HepG2 (cell line): ENCODE results near the gene CLDND2. TPM values are rescaled to one million over a fixed set of nuclear protein-coding genes. Genes with fewer than 3 reads are reported as not detected.

Experiments
- BORCS8-MEF2B ChIP-seq: sonication (generic); formaldehyde crosslinking; IDR thresholded peaks from 2 replicates; pipeline ENCODE4 v1.8.0; 2022; ENCODE audit warnings: mild to moderate bottlenecking, missing genetic modification reagents
- CREM ChIP-seq, 2 experiments: sonication (generic) in 1 of 2; formaldehyde crosslinking in 1 of 2; IDR thresholded peaks; 2 replicates each; pipeline versions ENCODE4 v1.4.0 to v1.6.1; 2016 to 2020; ENCODE audit warnings: antibody characterized with exemption in 1 of 2, mild to moderate bottlenecking in 1 of 2, missing genetic modification reagents in 1 of 2
- ETV5 ChIP-seq: IDR thresholded peaks from 2 replicates; pipeline ENCODE4 v1.6.1; 2018; ENCODE audit warnings: missing biosample characterization, missing genetic modification reagents, inconsistent platforms, borderline replicate concordance
- FUBP1 ChIP-seq: sonication (generic); formaldehyde crosslinking; IDR thresholded peaks from 2 replicates; pipeline ENCODE4 v1.5.1; 2020; ENCODE audit warnings: missing genetic modification reagents, mild to moderate bottlenecking, borderline replicate concordance
- GATAD2A ChIP-seq: IDR thresholded peaks from 2 replicates; pipeline ENCODE4 v1.6.1; 2016
- HNRNPL ChIP-seq: fragments of 200-400 bp; formaldehyde crosslinking; IDR thresholded peaks from 2 replicates; pipeline ENCODE4 v1.6.1; 2017; ENCODE audit warnings: mild to moderate bottlenecking, low read depth, low read length
- KLF6 ChIP-seq: IDR thresholded peaks from 2 replicates; pipeline ENCODE4 v1.8.0; 2016; ENCODE audit warnings: missing biosample characterization, missing genetic modification reagents
- MZF1 ChIP-seq: sonication (generic); formaldehyde crosslinking; IDR thresholded peaks from 2 replicates; pipeline ENCODE4 v1.8.1; 2023; ENCODE audit warnings: mild to moderate bottlenecking, missing genetic modification reagents, borderline replicate concordance
- NFRKB ChIP-seq: fragments of 450-650 bp; IDR thresholded peaks from 2 replicates; pipeline ENCODE4 v1.6.1; 2017
- RCOR2 ChIP-seq: IDR thresholded peaks from 2 replicates; pipeline ENCODE4 v1.6.1; 2016; ENCODE audit warnings: missing biosample characterization, missing genetic modification reagents
- SPEN ChIP-seq: sonication (generic); formaldehyde crosslinking; IDR thresholded peaks from 2 replicates; pipeline ENCODE4 v1.5.1; 2020; ENCODE audit warnings: low read depth, mild to moderate bottlenecking, missing genetic modification reagents
- ZNF383 ChIP-seq: sonication (generic); formaldehyde crosslinking; IDR thresholded peaks from 2 replicates; pipeline ENCODE4 v1.4.0; 2020; ENCODE audit warnings: missing genetic modification reagents, mild to moderate bottlenecking, borderline replicate concordance
- ZNF781 ChIP-seq: sonication (generic); formaldehyde crosslinking; IDR thresholded peaks from 2 replicates; pipeline ENCODE4 v1.5.1; 2020; ENCODE audit warnings: borderline replicate concordance, mild to moderate bottlenecking, missing genetic modification reagents; ENCODE audit errors: not compliant biosample characterization
- polyA plus RNA-seq, 8 experiments: library from polyadenylated mRNA; depleted of rRNA in 3 of 8; stranded (reverse) in 7 of 8; unstranded in 1 of 8; fragments of >200 nt; fragmentation: Illumina TruSeq in 4 of 8; extraction: Trizol in 4 of 8; gene quantifications; 2 replicates each; pipeline versions ENCODE4 v1.2.1 to v1.2.3, GENCODE V29; 2011 to 2016; ENCODE audit warnings: low read depth in 4 of 8, missing spikeins in 1 of 8, mixed read lengths in 1 of 8; ENCODE audit not compliant: insufficient read depth in 1 of 8
- total RNA-seq, 5 experiments: library from RNA; depleted of rRNA; stranded (reverse); fragments of >200 nt; fragmentation: Illumina TruSeq; extraction: Trizol; gene quantifications; 2 replicates each; pipeline ENCODE4 v1.2.3, GENCODE V29; 2016; ENCODE audit warnings: low read depth in 1 of 5
- TF ChIP-seq, protein P1 (sequence below): IDR thresholded peaks from 2 replicates; pipeline ENCODE4 v1.6.1; 2012; ENCODE audit warnings: inconsistent platforms
- TF ChIP-seq, protein P2 (sequence below): sonication (generic); formaldehyde crosslinking; conservative IDR thresholded peaks from 2 replicates; pipeline ENCODE4 v1.8.0; 2022; ENCODE audit warnings: low read depth, missing genetic modification reagents
- TF ChIP-seq, protein P3 (sequence below): sonication (generic); formaldehyde crosslinking; IDR thresholded peaks from 2 replicates; pipeline ENCODE4 v1.8.1; 2023; ENCODE audit warnings: mild to moderate bottlenecking, missing genetic modification reagents
- TF ChIP-seq, protein P4 (sequence below): IDR thresholded peaks from 2 replicates; pipeline ENCODE4 v1.6.1; 2016; ENCODE audit warnings: low read depth, missing genetic modification reagents, missing compliant biosample characterization

Gene CLDND2
- total and polyA plus RNA-seq, 2 of the 13 experiments (the other 11 are each of a cell fraction or from before 2014, with no cell fraction given), result 0.84 to 1.8 TPM

- TF ChIP-seq CREM (IDR thresholded peaks at IDR 0.05), result no peak
- no peak for TF ChIP-seq CREM (CRISPR knock-in tag; IDR thresholded peaks at IDR 0.05)
- no peak for TF ChIP-seq MZF1 (CRISPR knock-in tag)
- TF ChIP-seq BORCS8-MEF2B (CRISPR knock-in tag), result 0 out of 2 replicates have a peak, but pooled peaks have one; percentile 24
- no peak for TF ChIP-seq FUBP1 (CRISPR knock-in tag)
- no peak; the same call in 1 of the 2 replicates for TF ChIP-seq SPEN (CRISPR knock-in tag)
- TF ChIP-seq KLF6 (CRISPR knock-in tag), result 0 out of 2 replicates have a peak, but pooled peaks have one; percentile 33
- no peak for TF ChIP-seq NFRKB
- TF ChIP-seq, protein P1, sequence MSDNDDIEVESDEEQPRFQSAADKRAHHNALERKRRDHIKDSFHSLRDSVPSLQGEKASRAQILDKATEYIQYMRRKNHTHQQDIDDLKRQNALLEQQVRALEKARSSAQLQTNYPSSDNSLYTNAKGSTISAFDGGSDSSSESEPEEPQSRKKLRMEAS, result peak; percentile 26; the same call in 1 of the 2 replicates
- no peak for TF ChIP-seq RCOR2 (CRISPR knock-in tag)
- no peak; the same call in 1 of the 2 replicates for TF ChIP-seq GATAD2A
- TF ChIP-seq HNRNPL, result peak; percentile 72; the same call in 1 of the 2 replicates
- TF ChIP-seq ZNF781, result no peak
- TF ChIP-seq ZNF383 (CRISPR knock-in tag), result no peak
- peak; percentile 49; the same call in 1 of the 2 replicates for TF ChIP-seq ETV5 (CRISPR knock-in tag)
- TF ChIP-seq, protein P2, sequence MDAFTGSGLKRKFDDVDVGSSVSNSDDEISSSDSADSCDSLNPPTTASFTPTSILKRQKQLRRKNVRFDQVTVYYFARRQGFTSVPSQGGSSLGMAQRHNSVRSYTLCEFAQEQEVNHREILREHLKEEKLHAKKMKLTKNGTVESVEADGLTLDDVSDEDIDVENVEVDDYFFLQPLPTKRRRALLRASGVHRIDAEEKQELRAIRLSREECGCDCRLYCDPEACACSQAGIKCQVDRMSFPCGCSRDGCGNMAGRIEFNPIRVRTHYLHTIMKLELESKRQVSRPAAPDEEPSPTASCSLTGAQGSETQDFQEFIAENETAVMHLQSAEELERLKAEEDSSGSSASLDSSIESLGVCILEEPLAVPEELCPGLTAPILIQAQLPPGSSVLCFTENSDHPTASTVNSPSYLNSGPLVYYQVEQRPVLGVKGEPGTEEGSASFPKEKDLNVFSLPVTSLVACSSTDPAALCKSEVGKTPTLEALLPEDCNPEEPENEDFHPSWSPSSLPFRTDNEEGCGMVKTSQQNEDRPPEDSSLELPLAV (CRISPR knock-in tag), result no peak
- TF ChIP-seq, protein P3, sequence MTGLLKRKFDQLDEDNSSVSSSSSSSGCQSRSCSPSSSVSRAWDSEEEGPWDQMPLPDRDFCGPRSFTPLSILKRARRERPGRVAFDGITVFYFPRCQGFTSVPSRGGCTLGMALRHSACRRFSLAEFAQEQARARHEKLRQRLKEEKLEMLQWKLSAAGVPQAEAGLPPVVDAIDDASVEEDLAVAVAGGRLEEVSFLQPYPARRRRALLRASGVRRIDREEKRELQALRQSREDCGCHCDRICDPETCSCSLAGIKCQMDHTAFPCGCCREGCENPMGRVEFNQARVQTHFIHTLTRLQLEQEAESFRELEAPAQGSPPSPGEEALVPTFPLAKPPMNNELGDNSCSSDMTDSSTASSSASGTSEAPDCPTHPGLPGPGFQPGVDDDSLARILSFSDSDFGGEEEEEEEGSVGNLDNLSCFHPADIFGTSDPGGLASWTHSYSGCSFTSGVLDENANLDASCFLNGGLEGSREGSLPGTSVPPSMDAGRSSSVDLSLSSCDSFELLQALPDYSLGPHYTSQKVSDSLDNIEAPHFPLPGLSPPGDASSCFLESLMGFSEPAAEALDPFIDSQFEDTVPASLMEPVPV (CRISPR knock-in tag), result no peak
- TF ChIP-seq, protein P4, sequence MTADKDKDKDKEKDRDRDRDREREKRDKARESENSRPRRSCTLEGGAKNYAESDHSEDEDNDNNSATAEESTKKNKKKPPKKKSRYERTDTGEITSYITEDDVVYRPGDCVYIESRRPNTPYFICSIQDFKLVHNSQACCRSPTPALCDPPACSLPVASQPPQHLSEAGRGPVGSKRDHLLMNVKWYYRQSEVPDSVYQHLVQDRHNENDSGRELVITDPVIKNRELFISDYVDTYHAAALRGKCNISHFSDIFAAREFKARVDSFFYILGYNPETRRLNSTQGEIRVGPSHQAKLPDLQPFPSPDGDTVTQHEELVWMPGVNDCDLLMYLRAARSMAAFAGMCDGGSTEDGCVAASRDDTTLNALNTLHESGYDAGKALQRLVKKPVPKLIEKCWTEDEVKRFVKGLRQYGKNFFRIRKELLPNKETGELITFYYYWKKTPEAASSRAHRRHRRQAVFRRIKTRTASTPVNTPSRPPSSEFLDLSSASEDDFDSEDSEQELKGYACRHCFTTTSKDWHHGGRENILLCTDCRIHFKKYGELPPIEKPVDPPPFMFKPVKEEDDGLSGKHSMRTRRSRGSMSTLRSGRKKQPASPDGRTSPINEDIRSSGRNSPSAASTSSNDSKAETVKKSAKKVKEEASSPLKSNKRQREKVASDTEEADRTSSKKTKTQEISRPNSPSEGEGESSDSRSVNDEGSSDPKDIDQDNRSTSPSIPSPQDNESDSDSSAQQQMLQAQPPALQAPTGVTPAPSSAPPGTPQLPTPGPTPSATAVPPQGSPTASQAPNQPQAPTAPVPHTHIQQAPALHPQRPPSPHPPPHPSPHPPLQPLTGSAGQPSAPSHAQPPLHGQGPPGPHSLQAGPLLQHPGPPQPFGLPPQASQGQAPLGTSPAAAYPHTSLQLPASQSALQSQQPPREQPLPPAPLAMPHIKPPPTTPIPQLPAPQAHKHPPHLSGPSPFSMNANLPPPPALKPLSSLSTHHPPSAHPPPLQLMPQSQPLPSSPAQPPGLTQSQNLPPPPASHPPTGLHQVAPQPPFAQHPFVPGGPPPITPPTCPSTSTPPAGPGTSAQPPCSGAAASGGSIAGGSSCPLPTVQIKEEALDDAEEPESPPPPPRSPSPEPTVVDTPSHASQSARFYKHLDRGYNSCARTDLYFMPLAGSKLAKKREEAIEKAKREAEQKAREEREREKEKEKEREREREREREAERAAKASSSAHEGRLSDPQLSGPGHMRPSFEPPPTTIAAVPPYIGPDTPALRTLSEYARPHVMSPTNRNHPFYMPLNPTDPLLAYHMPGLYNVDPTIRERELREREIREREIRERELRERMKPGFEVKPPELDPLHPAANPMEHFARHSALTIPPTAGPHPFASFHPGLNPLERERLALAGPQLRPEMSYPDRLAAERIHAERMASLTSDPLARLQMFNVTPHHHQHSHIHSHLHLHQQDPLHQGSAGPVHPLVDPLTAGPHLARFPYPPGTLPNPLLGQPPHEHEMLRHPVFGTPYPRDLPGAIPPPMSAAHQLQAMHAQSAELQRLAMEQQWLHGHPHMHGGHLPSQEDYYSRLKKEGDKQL (CRISPR knock-in tag), result 0 out of 2 replicates have a peak, but pooled peaks have one; percentile 30
Measured at GRCh38 chr19:51354103-51354741, 14.6 kb downstream of the CLDND2 start (continued).
